ENCODE results near the gene CRACDL.

- no peak for TF ChIP-seq CTCF (conservative IDR thresholded peaks at IDR 0.05; ENCODE audit: low read depth, low read length)
- TF ChIP-seq EZH2phosphoT487 (IDR thresholded peaks at IDR 0.05; ENCODE audit: borderline replicate concordance, low read length), result no peak
- TF ChIP-seq EZH2 (IDR thresholded peaks at IDR 0.05; ENCODE audit: low read length, unreplicated experiment), result no peak
Observed at GRCh38 chr2:98931596-98931995, 4.4 kb downstream of the CRACDL start.

Measured in PC-3 (cell line).